HEK293 (cell line): ENCODE data around the gene LRSAM1.

Experiments
- CTCF ChIP-seq: fragments of 450-650 bp; formaldehyde crosslinking; IDR thresholded peaks from 2 replicates; pipeline ENCODE4 v1.5.1; 2016; ENCODE audit warnings: missing biosample characterization, missing genetic modification characterization
- REST ChIP-seq: fragments of 450-650 bp; formaldehyde crosslinking; IDR thresholded peaks from 2 replicates; pipeline ENCODE4 v1.5.1; 2016; ENCODE audit warnings: missing biosample characterization, missing genetic modification characterization
- ZBTB21 ChIP-seq: fragments of 450-650 bp; formaldehyde crosslinking; IDR thresholded peaks from 2 replicates; pipeline ENCODE4 v1.5.1; 2017; ENCODE audit warnings: missing biosample characterization, missing genetic modification characterization
- ZNF112 ChIP-seq: fragments of 450-650 bp; formaldehyde crosslinking; IDR thresholded peaks from 2 replicates; pipeline ENCODE4 v1.5.0; 2017; ENCODE audit warnings: missing biosample characterization, missing genetic modification characterization
- ZNF274 ChIP-seq, 2 experiments: fragments of 200-500 bp in 1 of 2; fragments of 450-650 bp in 1 of 2; sonication (Bioruptor generic) in 1 of 2; formaldehyde crosslinking in 1 of 2; IDR thresholded peaks; 2 replicates each; pipeline versions ENCODE4 v1.5.1 to v1.6.1; 2014 to 2016; ENCODE audit warnings: borderline replicate concordance in 1 of 2, inconsistent platforms in 1 of 2, low read length in 1 of 2, missing biosample characterization in 1 of 2, missing genetic modification characterization in 1 of 2
- ZNF391 ChIP-seq: fragments of 450-650 bp; formaldehyde crosslinking; IDR thresholded peaks from 2 replicates; pipeline ENCODE4 v1.5.1; 2016; ENCODE audit warnings: low read depth, missing biosample characterization, missing genetic modification characterization, borderline replicate concordance
- ZNF404 ChIP-seq: fragments of 450-650 bp; formaldehyde crosslinking; IDR thresholded peaks from 2 replicates; pipeline ENCODE4 v1.5.1; 2017; ENCODE audit warnings: missing biosample characterization, missing genetic modification characterization
- ZNF664 ChIP-seq: fragments of 450-650 bp; formaldehyde crosslinking; IDR thresholded peaks from 2 replicates; pipeline ENCODE4 v1.5.1; 2016; ENCODE audit warnings: missing biosample characterization, missing genetic modification characterization
- ZSCAN30 ChIP-seq: fragments of 450-650 bp; IDR thresholded peaks from 2 replicates; pipeline ENCODE4 v1.5.1; 2018; ENCODE audit warnings: missing biosample characterization, mild to moderate bottlenecking, missing genetic modification characterization, moderate library complexity
- ZSCAN4 ChIP-seq: fragments of 450-650 bp; formaldehyde crosslinking; IDR thresholded peaks from 2 replicates; pipeline ENCODE4 v1.5.1; 2017; ENCODE audit warnings: missing biosample characterization, missing genetic modification characterization
- TF ChIP-seq, protein P1 (sequence below): fragments of 450-650 bp; formaldehyde crosslinking; IDR thresholded peaks from 2 replicates; pipeline ENCODE4 v1.5.1; 2016; ENCODE audit warnings: missing biosample characterization, missing genetic modification characterization
- TF ChIP-seq, protein P2 (sequence below): fragments of 450-650 bp; formaldehyde crosslinking; IDR thresholded peaks from 2 replicates; pipeline ENCODE4 v1.5.1; 2016; ENCODE audit warnings: missing biosample characterization, missing genetic modification characterization
- TF ChIP-seq, protein P3 (sequence below): fragments of 450-650 bp; formaldehyde crosslinking; IDR thresholded peaks from 2 replicates; pipeline ENCODE4 v1.5.1; 2016; ENCODE audit warnings: missing biosample characterization, missing genetic modification characterization, borderline replicate concordance

GRCh38 chr9:127528422-127529251, 77.3 kb downstream of the LRSAM1 start:
- TF ChIP-seq ZNF274 (IDR thresholded peaks at IDR 0.05; ENCODE audit: low read length) (no peak), ZNF274 (tag by site-specific recombination; IDR thresholded peaks at IDR 0.05; ENCODE audit: borderline replicate concordance) (no peak), ZNF391 (tag by site-specific recombination) (no peak), ZNF404 (no peak), ZBTB21 (tag by site-specific recombination) (no peak), ZSCAN30 (tag by site-specific recombination) (no peak), ZNF112 (tag by site-specific recombination) (no peak), REST (tag by site-specific recombination) (no peak), CTCF (tag by site-specific recombination) (no peak), ZNF664 (no peak), ZSCAN4 (tag by site-specific recombination) (no peak)
- TF ChIP-seq, protein P1, sequence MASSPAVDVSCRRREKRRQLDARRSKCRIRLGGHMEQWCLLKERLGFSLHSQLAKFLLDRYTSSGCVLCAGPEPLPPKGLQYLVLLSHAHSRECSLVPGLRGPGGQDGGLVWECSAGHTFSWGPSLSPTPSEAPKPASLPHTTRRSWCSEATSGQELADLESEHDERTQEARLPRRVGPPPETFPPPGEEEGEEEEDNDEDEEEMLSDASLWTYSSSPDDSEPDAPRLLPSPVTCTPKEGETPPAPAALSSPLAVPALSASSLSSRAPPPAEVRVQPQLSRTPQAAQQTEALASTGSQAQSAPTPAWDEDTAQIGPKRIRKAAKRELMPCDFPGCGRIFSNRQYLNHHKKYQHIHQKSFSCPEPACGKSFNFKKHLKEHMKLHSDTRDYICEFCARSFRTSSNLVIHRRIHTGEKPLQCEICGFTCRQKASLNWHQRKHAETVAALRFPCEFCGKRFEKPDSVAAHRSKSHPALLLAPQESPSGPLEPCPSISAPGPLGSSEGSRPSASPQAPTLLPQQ (tag by site-specific recombination): no peak
- TF ChIP-seq, protein P2, sequence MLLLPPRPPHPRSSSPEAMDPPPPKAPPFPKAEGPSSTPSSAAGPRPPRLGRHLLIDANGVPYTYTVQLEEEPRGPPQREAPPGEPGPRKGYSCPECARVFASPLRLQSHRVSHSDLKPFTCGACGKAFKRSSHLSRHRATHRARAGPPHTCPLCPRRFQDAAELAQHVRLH (tag by site-specific recombination): no peak
- TF ChIP-seq, protein P3, sequence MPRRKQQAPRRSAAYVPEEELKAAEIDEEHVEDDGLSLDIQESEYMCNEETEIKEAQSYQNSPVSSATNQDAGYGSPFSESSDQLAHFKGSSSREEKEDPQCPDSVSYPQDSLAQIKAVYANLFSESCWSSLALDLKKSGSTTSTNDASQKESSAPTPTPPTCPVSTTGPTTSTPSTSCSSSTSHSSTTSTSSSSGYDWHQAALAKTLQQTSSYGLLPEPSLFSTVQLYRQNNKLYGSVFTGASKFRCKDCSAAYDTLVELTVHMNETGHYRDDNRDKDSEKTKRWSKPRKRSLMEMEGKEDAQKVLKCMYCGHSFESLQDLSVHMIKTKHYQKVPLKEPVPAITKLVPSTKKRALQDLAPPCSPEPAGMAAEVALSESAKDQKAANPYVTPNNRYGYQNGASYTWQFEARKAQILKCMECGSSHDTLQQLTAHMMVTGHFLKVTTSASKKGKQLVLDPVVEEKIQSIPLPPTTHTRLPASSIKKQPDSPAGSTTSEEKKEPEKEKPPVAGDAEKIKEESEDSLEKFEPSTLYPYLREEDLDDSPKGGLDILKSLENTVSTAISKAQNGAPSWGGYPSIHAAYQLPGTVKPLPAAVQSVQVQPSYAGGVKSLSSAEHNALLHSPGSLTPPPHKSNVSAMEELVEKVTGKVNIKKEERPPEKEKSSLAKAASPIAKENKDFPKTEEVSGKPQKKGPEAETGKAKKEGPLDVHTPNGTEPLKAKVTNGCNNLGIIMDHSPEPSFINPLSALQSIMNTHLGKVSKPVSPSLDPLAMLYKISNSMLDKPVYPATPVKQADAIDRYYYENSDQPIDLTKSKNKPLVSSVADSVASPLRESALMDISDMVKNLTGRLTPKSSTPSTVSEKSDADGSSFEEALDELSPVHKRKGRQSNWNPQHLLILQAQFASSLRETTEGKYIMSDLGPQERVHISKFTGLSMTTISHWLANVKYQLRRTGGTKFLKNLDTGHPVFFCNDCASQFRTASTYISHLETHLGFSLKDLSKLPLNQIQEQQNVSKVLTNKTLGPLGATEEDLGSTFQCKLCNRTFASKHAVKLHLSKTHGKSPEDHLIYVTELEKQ (tag by site-specific recombination): no peak
